ENCODE data around the gene CARMIL3.

The CARMIL3 gene

GRCh38 chr14:24064091-24064795 is 12.4 kb downstream of the CARMIL3 start:
- no peak for DNase-seq

- DNase-seq, result no peak
These were observed 13.0 kb downstream of the CARMIL3 start for GRCh38 chr14:24064856-24065255.

- DNase-seq, result no peak
These were observed 13.6 kb downstream of the CARMIL3 start for GRCh38 chr14:24065408-24065807.

- no peak for DNase-seq
These were observed 14.8 kb downstream of the CARMIL3 start for GRCh38 chr14:24066496-24067132.

- DNase-seq, result no peak
These were observed 15.6 kb downstream of the CARMIL3 start for GRCh38 chr14:24067133-24068082.

GRCh38 chr14:24068711-24069410 is 17.1 kb downstream of the CARMIL3 start:
- no peak for DNase-seq

GRCh38 chr14:24069411-24069735 is 17.6 kb downstream of the CARMIL3 start:
- no peak for DNase-seq

GRCh38 chr14:24070285-24071143 is 18.7 kb downstream of the CARMIL3 start:
- peak; percentile 50 for DNase-seq

GRCh38 chr14:24071144-24071697 is 19.4 kb downstream of the CARMIL3 start, which contains the start of gene CPNE6:
Gene CPNE6 (plus strand): TSS chr14:24071562. CDS start chr14:24072937, 1,375 bp downstream.
- DNase-seq, result no peak

- no peak for DNase-seq
These were observed 20.1 kb downstream of the CARMIL3 start for GRCh38 chr14:24071836-24072430.

- DNase-seq, result no peak
These were observed 20.6 kb downstream of the CARMIL3 start for GRCh38 chr14:24072436-24072835.

GRCh38 chr14:24072881-24073877 is 21.4 kb downstream of the CARMIL3 start:
- no peak for DNase-seq

- DNase-seq, result no peak
These were observed 23.0 kb downstream of the CARMIL3 start for GRCh38 chr14:24074625-24075484.

- DNase-seq, result no peak
These were observed 23.9 kb downstream of the CARMIL3 start for GRCh38 chr14:24075485-24076301.

GRCh38 chr14:24076302-24076601 is 24.4 kb downstream of the CARMIL3 start:
- DNase-seq, result no peak

- no peak for DNase-seq
These were observed 25.3 kb downstream of the CARMIL3 start for GRCh38 chr14:24077086-24077485.

- peak; percentile 30 for DNase-seq
These were observed 26.3 kb downstream of the CARMIL3 start for GRCh38 chr14:24078146-24078545.

GRCh38 chr14:24079491-24080141 is 27.8 kb downstream of the CARMIL3 start:
- peak; percentile 90 for DNase-seq

Measured in NCI-H2171 treated with DMSO at 0.1 percent for 48 hours (cell line).